GM21367 (cell line): ENCODE results near the gene MROH7.

Experiments
- ATAC-seq: cut with Tn5 transposase; IDR thresholded peaks from one replicate; pipeline ENCODE4 v1.9.1; 2021; ENCODE audit not compliant: unreplicated experiment

MROH7 gene

GRCh38 chr1:54640863-54641836, at the start of gene MROH7:
Gene MROH7, plus strand, starts transcription at chr1:54641786. Its CDS starts 11,141 bp downstream, at chr1:54652927.
- ATAC-seq: no peak

- ATAC-seq: no peak
Measured at GRCh38 chr1:54593571-54594160, 47.9 kb upstream of the MROH7 start.

GRCh38 chr1:54594463-54594862, 47.1 kb upstream of the MROH7 start:
- ATAC-seq: no peak

- ATAC-seq: no peak
Measured at GRCh38 chr1:54595956-54596498, 45.6 kb upstream of the MROH7 start.

GRCh38 chr1:54596756-54597155, 44.8 kb upstream of the MROH7 start:
- ATAC-seq: no peak

- ATAC-seq: no peak
Measured at GRCh38 chr1:54597455-54598030, 44.0 kb upstream of the MROH7 start.

GRCh38 chr1:54599211-54599823, 42.3 kb upstream of the MROH7 start:
- no peak for ATAC-seq

- no peak for ATAC-seq
Measured at GRCh38 chr1:54600947-54601721, 40.5 kb upstream of the MROH7 start.

GRCh38 chr1:54601730-54602129, 39.9 kb upstream of the MROH7 start:
- ATAC-seq: no peak

GRCh38 chr1:54602554-54602953, 39.0 kb upstream of the MROH7 start:
- no peak for ATAC-seq

GRCh38 chr1:54603241-54603640, 38.3 kb upstream of the MROH7 start:
- no peak for ATAC-seq

- ATAC-seq: no peak
Measured at GRCh38 chr1:54604051-54604450, 37.5 kb upstream of the MROH7 start.

GRCh38 chr1:54604572-54605370, 36.8 kb upstream of the MROH7 start:
- no peak for ATAC-seq

- no peak for ATAC-seq
Measured at GRCh38 chr1:54606096-54606989, 35.2 kb upstream of the MROH7 start.

- ATAC-seq: no peak
Measured at GRCh38 chr1:54606990-54607325, 34.6 kb upstream of the MROH7 start.

GRCh38 chr1:54607821-54608565, 33.6 kb upstream of the MROH7 start:
- no peak for ATAC-seq

- ATAC-seq: no peak
Measured at GRCh38 chr1:54608566-54609230, 32.9 kb upstream of the MROH7 start.
